Mesendoderm (in vitro differentiated cells): ENCODE measurements around the gene KRT13.

Experiments used
- DNase-seq: peaks from one replicate; pipeline ENCODE4 v3.0.0; 2013
- H2AK5ac ChIP-seq: 2 replicates; pipeline ENCODE4 v1.6.1; 2013; ENCODE audit warnings: low read length, inconsistent platforms
- H2BK120ac ChIP-seq: 2 replicates; pipeline ENCODE4 v1.6.1; 2013; ENCODE audit warnings: low read depth, mild to moderate bottlenecking, low read length, moderate library complexity, mixed read lengths
- H2BK15ac ChIP-seq: replicated peaks from 2 replicates; pipeline ENCODE4 v1.6.1; 2013; ENCODE audit warnings: low read depth, mild to moderate bottlenecking, moderate library complexity
- H2BK5ac ChIP-seq: 2 replicates; pipeline ENCODE4 v1.6.1; 2013; ENCODE audit warnings: low read length, inconsistent platforms
- H3K18ac ChIP-seq: 2 replicates; pipeline ENCODE4 v1.6.1; 2013; ENCODE audit warnings: mild to moderate bottlenecking, low read length, mixed read lengths
- H3K23ac ChIP-seq: one replicate; pipeline ENCODE4 v1.6.1; 2013; ENCODE audit warnings: low read length
- H3K27ac ChIP-seq: 2 replicates; pipeline ENCODE4 v1.5.1; 2013; ENCODE audit warnings: low read depth, mild to moderate bottlenecking, inconsistent platforms, low read length, moderate library complexity
- H3K27me3 ChIP-seq: 2 replicates; pipeline ENCODE4 v1.6.1; 2013; ENCODE audit warnings: low read length, control low read depth, mild to moderate bottlenecking, inconsistent platforms; ENCODE audit not compliant: insufficient read depth, poor library complexity
- H3K36me3 ChIP-seq: 2 replicates; pipeline ENCODE4 v1.6.1; 2013; ENCODE audit warnings: low read length, inconsistent platforms; ENCODE audit not compliant: control insufficient read depth, insufficient read depth
- H3K4ac ChIP-seq: one replicate; pipeline ENCODE4 v1.6.1; 2013; ENCODE audit warnings: low read depth, mild to moderate bottlenecking, low read length, moderate library complexity
- H3K4me1 ChIP-seq: 2 replicates; pipeline ENCODE4 v1.6.1; 2013; ENCODE audit warnings: low read depth, low read length, inconsistent platforms; ENCODE audit not compliant: control insufficient read depth
- H3K4me2 ChIP-seq: 2 replicates; pipeline ENCODE4 v1.6.1; 2013; ENCODE audit warnings: low read length
- H3K4me3 ChIP-seq: 2 replicates; pipeline ENCODE4 v1.5.1; 2013; ENCODE audit warnings: mild to moderate bottlenecking, low read length
- H3K56ac ChIP-seq: one replicate; pipeline ENCODE4 v1.6.1; 2013; ENCODE audit warnings: low read length
- H3K79me1 ChIP-seq: 2 replicates; pipeline ENCODE4 v1.6.1; 2013; ENCODE audit warnings: low read length, inconsistent platforms
- H3K79me2 ChIP-seq: 2 replicates; pipeline ENCODE4 v1.6.1; 2013; ENCODE audit warnings: mild to moderate bottlenecking, low read length; ENCODE audit not compliant: control insufficient read depth, insufficient read depth
- H3K9ac ChIP-seq: 2 replicates; pipeline ENCODE4 v1.6.1; 2013; ENCODE audit warnings: low read length, inconsistent platforms
- H4K5ac ChIP-seq: one replicate; pipeline ENCODE4 v1.6.1; 2013; ENCODE audit warnings: low read length
- H4K8ac ChIP-seq: one replicate; pipeline ENCODE4 v1.6.1; 2013; ENCODE audit warnings: low read depth, mild to moderate bottlenecking, control low read depth, low read length, moderate library complexity
- WGBS: extraction: QIAGEN DNeasy Blood & Tissue Kit; methylation state at CpG from one replicate; pipeline ENCODE4 v1.1.7; 2013; ENCODE audit warnings: low lambda C conversion rate, missing lambda C conversion rate; ENCODE audit not compliant: insufficient coverage; ENCODE audit errors: extremely low coverage; 5-methylcytosine and 5-hydroxymethylcytosine counted together

KRT13 gene

DNA sequence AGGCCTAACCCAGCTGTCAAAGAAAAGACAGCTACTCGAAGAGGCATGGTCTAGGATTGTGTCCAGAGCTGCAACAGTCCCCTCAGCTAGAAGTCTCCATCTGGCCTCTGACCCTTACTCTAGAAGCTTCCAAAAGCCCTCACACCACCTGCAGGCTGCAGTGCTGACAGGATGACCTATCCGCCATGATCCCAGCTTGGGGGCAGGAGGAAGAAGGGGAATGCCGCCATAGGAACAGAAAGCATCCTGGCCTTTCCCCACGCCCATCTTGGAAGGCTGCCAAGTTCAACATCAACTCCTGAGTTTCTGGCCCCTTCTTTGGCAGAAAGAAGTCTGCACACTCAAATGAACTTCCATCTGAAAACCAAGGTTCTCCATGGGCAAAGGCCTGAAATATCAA lies 12.6 kb downstream of the KRT13 start:
- no peak for DNase-seq
- WGBS: no CpG with 5 or more reads among the region's 4 CpGs
- Histone ChIP-seq H3K4me1 (peaks cover 5% of the 10 kb centered on the region), H3K79me1 (no peaks in the 10 kb centered on the region), H3K56ac (no peak overlapping the region), H2BK120ac (no peak overlapping the region), H2BK5ac (no peak overlapping the region), H2AK5ac (no peak overlapping the region), H3K4me2 (no peak overlapping the region), H3K4me3 (no peak overlapping the region), H3K18ac (no peak overlapping the region), H3K9ac (no peak overlapping the region), H3K23ac (no peak overlapping the region), H3K27me3 (no peaks in the 10 kb centered on the region), H4K5ac (no peak overlapping the region), H2BK15ac (no peak overlapping the region), H3K79me2 (no peaks in the 10 kb centered on the region), H4K8ac (no peak overlapping the region), H3K27ac (no peak overlapping the region), H3K36me3 (no peaks in the 10 kb centered on the region), H3K4ac (no peak overlapping the region)

DNA sequence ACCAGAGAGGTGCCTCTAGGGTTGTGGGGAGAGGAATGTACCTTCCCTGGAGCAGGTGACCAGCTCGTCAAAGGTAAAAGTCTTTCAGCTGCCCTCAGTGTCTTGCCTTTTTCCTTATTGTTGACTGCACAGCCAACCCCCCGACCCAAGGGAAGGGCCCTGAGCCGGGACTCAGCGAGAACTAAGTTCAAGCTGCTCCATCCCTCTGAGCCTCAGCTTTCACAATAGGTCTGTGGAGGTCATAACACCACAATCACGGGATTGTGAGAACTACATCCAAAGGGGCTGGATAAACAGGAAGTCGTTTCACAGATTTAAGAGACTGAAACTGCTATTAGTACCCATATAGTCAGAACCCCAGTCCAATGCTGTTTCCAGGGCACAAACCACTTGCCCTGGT lies 13.1 kb downstream of the KRT13 start:
- Histone ChIP-seq H3K79me1 (no peaks in the 10 kb centered on the region), H3K4ac (no peak overlapping the region), H2BK120ac (no peak overlapping the region), H2BK15ac (no peak overlapping the region), H3K9ac (no peak overlapping the region), H4K5ac (no peak overlapping the region), H3K18ac (no peak overlapping the region), H3K56ac (no peak overlapping the region), H3K23ac (no peak overlapping the region), H3K4me3 (no peak overlapping the region), H2AK5ac (no peak overlapping the region), H2BK5ac (no peak overlapping the region), H3K4me2 (no peak overlapping the region), H4K8ac (no peak overlapping the region), H3K27me3 (no peaks in the 10 kb centered on the region), H3K79me2 (no peaks in the 10 kb centered on the region), H3K36me3 (no peaks in the 10 kb centered on the region), H3K27ac (no peak overlapping the region), H3K4me1 (peaks cover 5% of the 10 kb centered on the region)
- no peak for DNase-seq
- WGBS: no CpG with 5 or more reads among the region's 6 CpGs

DNA sequence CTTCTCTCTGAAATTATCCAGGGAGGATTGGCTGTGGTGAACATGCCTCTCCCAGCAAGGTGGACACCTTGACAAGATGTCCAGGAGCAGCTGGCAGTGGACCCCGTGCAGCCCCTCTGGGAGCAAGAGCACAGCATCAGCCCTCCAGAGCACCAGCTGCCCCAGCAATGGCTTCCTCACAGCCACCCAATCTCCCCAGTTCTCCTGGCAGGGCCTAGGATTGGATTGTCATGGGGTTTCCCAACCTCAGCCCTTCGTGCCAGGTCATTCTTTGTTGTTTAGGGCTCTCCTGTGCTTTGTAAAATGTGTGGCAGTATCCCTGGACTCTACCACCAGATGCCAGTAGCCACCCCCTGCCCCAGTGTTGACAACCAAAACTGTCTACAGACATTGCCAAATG lies 13.9 kb downstream of the KRT13 start:
- no peak for DNase-seq
- Histone ChIP-seq H3K56ac (no peak overlapping the region), H3K27me3 (no peaks in the 10 kb centered on the region), H3K27ac (no peak overlapping the region), H3K23ac (no peak overlapping the region), H3K18ac (no peak overlapping the region), H3K4me1 (peaks cover 3% of the 10 kb centered on the region), H2BK15ac (no peak overlapping the region), H3K79me1 (no peaks in the 10 kb centered on the region), H3K79me2 (no peaks in the 10 kb centered on the region), H3K4me3 (no peak overlapping the region), H2BK120ac (no peak overlapping the region), H4K8ac (no peak overlapping the region), H4K5ac (no peak overlapping the region), H2BK5ac (no peak overlapping the region), H3K4me2 (no peak overlapping the region), H3K4ac (no peak overlapping the region), H3K36me3 (no peaks in the 10 kb centered on the region), H2AK5ac (no peak overlapping the region), H3K9ac (no peak overlapping the region)
- WGBS: no CpG with 5 or more reads among the region's 2 CpGs

DNA sequence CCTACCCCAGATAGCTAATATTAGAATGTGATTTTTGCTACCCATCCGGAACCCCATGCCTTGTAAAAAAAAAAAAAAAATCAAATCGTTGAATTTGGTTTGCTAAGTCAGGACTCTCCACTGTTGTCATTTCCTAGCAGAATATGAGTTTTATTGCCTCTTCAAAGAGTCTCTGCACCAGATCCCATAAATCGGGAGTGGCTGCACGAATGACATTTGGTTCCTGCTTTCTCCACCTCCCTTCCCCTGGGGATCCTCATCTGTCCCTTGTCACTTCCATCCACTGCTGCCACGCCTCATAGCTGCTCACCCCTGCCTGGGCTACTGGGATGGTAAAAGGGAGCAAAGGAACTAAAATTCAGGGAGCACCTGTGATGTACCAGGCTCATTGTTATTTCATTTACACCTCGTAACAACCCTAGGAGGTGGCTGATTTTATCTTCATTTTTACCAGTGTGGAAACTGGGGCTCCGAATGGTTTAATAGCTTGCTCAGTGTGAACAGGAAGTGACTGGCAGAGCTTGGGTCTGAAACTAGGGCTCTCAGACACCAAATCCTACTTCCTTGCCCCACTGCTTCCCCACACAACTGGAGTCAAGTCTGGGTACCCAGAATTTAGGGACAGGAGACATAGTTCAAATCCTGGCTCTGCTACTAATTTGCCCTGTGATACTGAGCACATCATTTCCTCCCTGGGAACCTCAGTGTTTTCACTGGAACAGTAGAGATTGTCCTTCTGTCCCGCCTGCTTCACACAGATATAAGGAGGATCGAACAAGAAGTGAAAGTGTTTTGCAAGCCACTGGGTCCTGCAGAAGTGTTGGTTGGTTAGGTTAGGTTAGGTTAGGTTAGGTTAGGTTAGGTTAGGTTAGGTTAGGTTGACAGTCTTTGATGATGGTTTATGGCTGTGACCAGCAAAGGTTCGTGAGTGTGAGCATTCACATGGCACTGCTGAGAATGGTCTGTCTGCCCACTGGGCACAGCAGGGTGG lies 15.1 kb downstream of the KRT13 start:
- H3K18ac ChIP-seq: no peak overlapping the region
- H3K4me1 ChIP-seq: peaks cover 3% of the 10 kb centered on the region
- H3K27me3 ChIP-seq: no peaks in the 10 kb centered on the region
- no peaks in the 10 kb centered on the region for H3K36me3 ChIP-seq
- H3K79me1 ChIP-seq: no peaks in the 10 kb centered on the region
- no peak for DNase-seq
- no peak overlapping the region for H3K23ac ChIP-seq
- H3K4me3 ChIP-seq: no peak overlapping the region
- no peak overlapping the region for H3K4me2 ChIP-seq
- no peak overlapping the region for H4K8ac ChIP-seq
- no peak overlapping the region for H2AK5ac ChIP-seq
- no CpG with 5 or more reads among the region's 10 CpGs for WGBS
- H3K27ac ChIP-seq: no peak overlapping the region
- H3K9ac ChIP-seq: no peak overlapping the region
- H3K56ac ChIP-seq: no peak overlapping the region
- no peak overlapping the region for H4K5ac ChIP-seq
- H2BK5ac ChIP-seq: no peak overlapping the region
- no peaks in the 10 kb centered on the region for H3K79me2 ChIP-seq
- no peak overlapping the region for H2BK120ac ChIP-seq
- no peak overlapping the region for H3K4ac ChIP-seq
- H2BK15ac ChIP-seq: no peak overlapping the region

DNA sequence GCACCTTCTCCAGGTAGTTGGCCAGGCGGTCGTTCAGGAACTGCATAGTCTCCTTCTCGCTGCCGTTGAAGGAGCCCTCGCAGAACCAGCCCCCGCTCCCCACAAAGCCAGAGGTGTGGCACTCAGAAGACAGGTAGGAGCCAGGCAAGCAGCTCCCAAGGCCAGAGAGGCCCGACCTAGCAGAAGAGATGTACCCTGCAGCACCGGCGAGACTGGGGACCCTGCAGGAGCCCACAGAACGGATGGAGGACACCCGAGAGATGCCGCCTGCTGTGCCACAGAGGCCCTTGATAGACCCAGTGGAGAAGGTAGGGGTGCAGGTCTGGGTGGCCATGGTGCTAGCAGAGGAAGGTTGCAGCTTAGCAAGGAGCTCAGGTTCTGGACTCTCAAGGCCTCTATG lies 15.9 kb downstream of the KRT13 start, which contains the start of gene KRT36:
Gene KRT36, minus strand, starts transcription at position 380 of the 400 bp plus-strand sequence. Its CDS starts 46 bp downstream, at position 334.
- no peak within 1 kb of the TSS for H4K5ac ChIP-seq
- no peak within 1 kb of the TSS for H3K18ac ChIP-seq
- no peak within 1 kb of the TSS for H3K4me3 ChIP-seq
- H3K4me1 ChIP-seq: peaks cover 3% of the 10 kb centered on the region
- H2BK120ac ChIP-seq: no peak within 1 kb of the TSS
- no peak within 1 kb of the TSS for H3K23ac ChIP-seq
- no peak within 1 kb of the TSS for H3K9ac ChIP-seq
- H3K4ac ChIP-seq: no peak within 1 kb of the TSS
- no peak within 1 kb of the TSS for H2AK5ac ChIP-seq
- H4K8ac ChIP-seq: no peak within 1 kb of the TSS
- H3K56ac ChIP-seq: no peak within 1 kb of the TSS
- H3K27me3 ChIP-seq: no peaks in the 10 kb centered on the region
- H3K79me2 ChIP-seq: no peaks in the 10 kb centered on the region
- no peaks in the 10 kb centered on the region for H3K79me1 ChIP-seq
- H2BK5ac ChIP-seq: no peak within 1 kb of the TSS
- DNase-seq: no peak
- H3K27ac ChIP-seq: no peak within 1 kb of the TSS
- H2BK15ac ChIP-seq: no peak within 1 kb of the TSS
- WGBS: no CpG with 5 or more reads among the region's 12 CpGs
- no peaks in the 10 kb centered on the region for H3K36me3 ChIP-seq
- no peak within 1 kb of the TSS for H3K4me2 ChIP-seq
